HFF-Myc (cell line): ENCODE measurements around the gene DNAAF9.
A peak's percentile ranks its signal among the peaks of the same experiment; 100 is the strongest.

Experiments
- DNase-seq: peaks from one replicate; pipeline ENCODE4 v3.0.0-alpha.2; 2011; ENCODE audit warnings: low read depth; ENCODE audit errors: extremely low read depth
- H3K4me3 ChIP-seq: replicated peaks from 2 replicates; pipeline ENCODE4 v1.5.1; 2011; ENCODE audit warnings: low read depth, mild to moderate bottlenecking, control low read depth, low read length
- CTCF ChIP-seq: IDR thresholded peaks from 2 replicates; pipeline ENCODE4 v1.5.1; 2012; ENCODE audit warnings: mild to moderate bottlenecking, low read depth, low read length, control low read depth; ENCODE audit errors: missing control alignments

DNAAF9 gene

GRCh38 chr20:3410464-3410863, 3.0 kb upstream of the DNAAF9 start:
- no peak for TF ChIP-seq CTCF
- DNase-seq = no peak
- H3K4me3 ChIP-seq = no peak overlapping the region

- DNase-seq = no peak
- TF ChIP-seq CTCF = no peak
- no peak overlapping the region for H3K4me3 ChIP-seq
Observed at GRCh38 chr20:3409417-3409816, 1.9 kb upstream of the DNAAF9 start.

GRCh38 chr20:3407771-3408637, 535 bp upstream of the DNAAF9 start:
- H3K4me3 ChIP-seq = peak overlapping the region; percentile 66
- no peak for TF ChIP-seq CTCF
- DNase-seq = peak; percentile 41

DNA sequence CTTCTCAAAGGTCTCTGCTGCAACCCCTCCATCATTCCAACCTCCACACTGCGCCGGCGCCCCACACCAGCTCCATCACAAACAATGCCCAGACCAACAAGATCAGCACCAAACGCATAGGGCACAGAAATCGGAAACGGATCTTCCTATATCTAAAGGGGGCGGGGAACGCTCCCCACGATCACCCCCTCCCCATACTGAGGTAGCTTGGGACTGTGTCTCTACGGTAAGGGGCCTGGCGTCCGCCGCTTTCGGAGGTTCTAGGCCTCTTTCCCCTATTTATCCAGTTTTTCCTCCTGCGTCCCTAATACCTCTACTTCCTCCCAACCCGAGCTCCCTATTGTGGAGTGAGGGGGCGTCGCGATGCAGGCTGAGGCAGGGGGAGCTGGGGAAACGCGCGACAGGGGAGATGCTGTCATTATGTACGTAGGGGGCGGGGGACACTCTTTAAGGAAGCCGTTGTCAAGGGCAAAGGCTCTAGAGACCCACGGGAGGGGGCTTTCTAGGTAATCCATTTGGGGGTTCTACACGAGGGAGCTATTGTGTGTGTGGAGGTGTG, 909 bp downstream of the DNAAF9 start:
- H3K4me3 ChIP-seq = peak overlapping the region; percentile 66
- DNase-seq = no peak
- TF ChIP-seq CTCF = no peak

DNA sequence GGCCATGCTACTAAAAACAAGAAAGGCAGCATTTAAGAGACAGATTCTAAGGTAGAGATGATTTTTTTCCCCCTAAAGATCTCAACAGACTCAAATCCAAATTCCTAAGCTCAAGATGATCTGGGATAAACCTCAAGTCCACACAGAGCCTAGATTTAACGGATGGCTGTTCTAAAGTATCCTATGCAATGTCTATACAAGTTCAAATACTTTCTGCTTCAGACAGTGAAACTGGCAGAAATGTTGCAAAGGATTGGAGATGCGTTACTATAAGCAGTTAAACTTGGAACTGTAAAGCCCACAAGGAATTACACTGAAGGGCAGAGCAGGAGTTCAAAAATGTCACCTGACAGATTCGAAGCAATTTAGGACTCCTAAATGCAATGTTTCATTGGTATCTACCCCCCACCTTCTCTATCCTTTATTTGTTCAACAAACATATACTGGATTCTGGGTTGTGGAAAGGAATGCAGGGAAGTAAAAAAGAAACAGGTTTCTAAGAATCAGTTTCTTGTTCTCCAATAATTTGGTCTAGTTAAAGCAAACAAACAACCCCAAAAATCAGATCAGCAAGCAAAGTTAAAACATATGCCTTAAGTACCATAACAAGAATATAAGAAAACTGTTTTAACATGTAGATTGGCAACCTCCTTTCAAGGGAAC, 1.6 kb downstream of the DNAAF9 start:
- TF ChIP-seq CTCF = no peak

DNA sequence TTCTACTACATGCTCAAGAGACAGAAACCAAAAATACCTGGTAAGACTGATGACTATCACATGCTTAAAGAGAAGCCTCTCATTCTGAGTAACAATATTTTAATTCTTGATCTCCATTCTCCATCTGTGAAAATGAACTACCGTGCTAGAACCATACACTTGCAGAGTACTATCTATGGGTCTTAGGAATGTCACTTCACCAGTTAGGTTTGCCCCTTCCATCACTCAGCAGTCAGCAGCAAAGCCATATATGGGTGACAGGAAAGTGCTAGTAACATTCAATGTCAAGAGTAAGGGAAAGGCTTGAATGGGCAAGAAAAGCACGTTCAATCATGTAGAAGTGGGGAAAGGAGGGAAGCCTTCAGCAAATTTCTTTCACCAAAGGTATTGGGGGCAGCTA, 2.3 kb downstream of the DNAAF9 start:
- no peak overlapping the region for H3K4me3 ChIP-seq
- DNase-seq = no peak
- no peak for TF ChIP-seq CTCF

More for the DNA sequence above, 1.6 kb downstream of the DNAAF9 start:
- peak overlapping the region; percentile 66 for H3K4me3 ChIP-seq
- no peak for DNase-seq
